ENCODE results near the gene UBQLNL. TPM values are rescaled to one million over a fixed set of nuclear protein-coding genes. Genes with fewer than 3 reads are reported as not detected.

The UBQLNL gene
- total RNA-seq, 3 donors from 2014 or later = 0.32 to 0.49 (median 0.34) TPM

DNA sequence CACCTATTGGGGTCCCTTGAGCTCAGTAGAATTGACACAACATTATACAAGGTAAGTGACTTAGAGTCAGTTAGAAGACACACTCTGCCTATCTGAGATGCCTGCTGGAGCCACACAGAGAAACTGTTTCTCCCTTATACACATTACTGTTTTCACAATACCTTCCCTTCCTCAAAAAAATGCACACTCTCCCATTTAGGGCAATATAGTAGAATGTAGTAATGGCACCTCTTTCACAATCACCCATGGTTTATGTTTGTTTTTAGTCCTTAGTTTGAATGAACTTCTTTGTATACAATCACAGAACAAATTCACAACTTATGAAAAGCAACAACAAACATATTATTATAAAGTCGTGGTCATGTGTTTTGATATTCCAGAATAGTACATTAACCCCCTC, 17.5 kb upstream of the UBQLNL start:
- no peaks in the 10 kb centered on the region for H3K9me3 ChIP-seq
- no peak overlapping the region for H3K4me3 ChIP-seq
- intact Hi-C loops (cut with DNase I, micrococcal nuclease) = no loop called here
- no peaks in the 10 kb centered on the region for H3K36me3 ChIP-seq (ENCODE audit: low read depth)
- DNase-seq (no peak), ATAC-seq (no peak)
- TF ChIP-seq, protein P1, sequence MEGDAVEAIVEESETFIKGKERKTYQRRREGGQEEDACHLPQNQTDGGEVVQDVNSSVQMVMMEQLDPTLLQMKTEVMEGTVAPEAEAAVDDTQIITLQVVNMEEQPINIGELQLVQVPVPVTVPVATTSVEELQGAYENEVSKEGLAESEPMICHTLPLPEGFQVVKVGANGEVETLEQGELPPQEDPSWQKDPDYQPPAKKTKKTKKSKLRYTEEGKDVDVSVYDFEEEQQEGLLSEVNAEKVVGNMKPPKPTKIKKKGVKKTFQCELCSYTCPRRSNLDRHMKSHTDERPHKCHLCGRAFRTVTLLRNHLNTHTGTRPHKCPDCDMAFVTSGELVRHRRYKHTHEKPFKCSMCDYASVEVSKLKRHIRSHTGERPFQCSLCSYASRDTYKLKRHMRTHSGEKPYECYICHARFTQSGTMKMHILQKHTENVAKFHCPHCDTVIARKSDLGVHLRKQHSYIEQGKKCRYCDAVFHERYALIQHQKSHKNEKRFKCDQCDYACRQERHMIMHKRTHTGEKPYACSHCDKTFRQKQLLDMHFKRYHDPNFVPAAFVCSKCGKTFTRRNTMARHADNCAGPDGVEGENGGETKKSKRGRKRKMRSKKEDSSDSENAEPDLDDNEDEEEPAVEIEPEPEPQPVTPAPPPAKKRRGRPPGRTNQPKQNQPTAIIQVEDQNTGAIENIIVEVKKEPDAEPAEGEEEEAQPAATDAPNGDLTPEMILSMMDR (IDR thresholded peaks at IDR 0.05) = no peak
- H3K4me1 ChIP-seq (ENCODE audit: low read depth) = no peaks in the 10 kb centered on the region

DNA sequence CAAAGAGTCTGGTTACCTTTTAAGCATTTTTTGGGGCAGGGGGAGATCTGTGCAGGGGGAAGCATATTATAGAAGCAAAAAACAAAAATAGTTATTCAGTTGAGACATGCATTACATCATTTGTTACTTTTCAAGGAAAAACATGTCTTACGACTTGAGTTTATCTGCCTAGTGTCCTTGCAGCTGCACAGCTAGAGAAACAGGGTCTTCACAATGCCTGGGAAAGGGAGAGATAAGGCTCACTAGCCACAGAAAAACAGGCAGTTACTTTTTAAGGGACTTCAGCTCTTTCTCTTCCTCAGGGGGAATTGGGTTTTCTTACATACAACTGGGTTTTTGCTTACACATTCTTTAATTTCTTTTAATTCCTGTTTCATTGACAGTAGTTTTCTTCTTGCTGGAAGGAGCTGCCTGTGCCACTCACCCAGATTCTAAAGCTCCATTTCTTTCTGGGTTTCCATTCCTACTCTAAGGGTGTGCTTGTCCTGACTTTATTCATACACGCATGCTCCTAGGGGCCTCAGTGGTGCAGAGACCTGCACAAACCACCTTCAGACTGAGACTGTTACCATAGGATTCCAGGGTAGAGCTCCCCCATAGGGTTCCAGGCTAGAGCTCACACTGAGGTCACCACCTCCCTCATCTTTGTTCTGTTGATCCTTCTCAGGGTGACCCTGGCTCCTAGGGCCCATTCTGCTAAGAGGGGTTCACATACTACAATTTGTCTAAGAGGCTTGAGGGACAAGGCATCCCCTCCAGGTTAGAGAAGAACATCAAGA, 14.7 kb upstream of the UBQLNL start:
- TF ChIP-seq, protein P1 (IDR thresholded peaks at IDR 0.05) = no peak
- H3K4me3 ChIP-seq = no peak overlapping the region
- ATAC-seq = no peak
- intact Hi-C loops (cut with DNase I, micrococcal nuclease) = no loop called here
- no peak for DNase-seq
- H3K4me1 ChIP-seq (ENCODE audit: low read depth) = no peaks in the 10 kb centered on the region
- H3K36me3 ChIP-seq (ENCODE audit: low read depth) = no peaks in the 10 kb centered on the region
- no peaks in the 10 kb centered on the region for H3K9me3 ChIP-seq

DNA sequence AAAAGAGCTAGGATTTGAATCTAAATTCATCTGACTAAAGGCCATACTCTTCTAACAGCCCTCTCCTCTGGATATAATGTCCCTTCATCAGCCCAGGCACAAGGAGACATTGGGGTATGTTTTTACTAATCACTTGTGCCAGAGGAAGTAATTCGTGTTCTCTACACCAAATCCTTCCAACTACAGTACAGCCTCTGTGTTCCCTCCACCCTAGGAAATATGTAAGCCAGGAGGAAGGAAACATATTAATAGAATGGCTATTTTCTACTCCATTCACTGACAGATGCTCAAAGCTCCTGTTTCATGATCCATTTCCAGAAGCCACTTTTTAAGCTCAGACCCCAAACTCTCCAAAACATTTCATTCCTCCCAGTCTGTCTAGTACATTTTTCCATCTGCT, 12.0 kb upstream of the UBQLNL start:
- TF ChIP-seq, protein P1 (IDR thresholded peaks at IDR 0.05) = no peak
- H3K4me1 ChIP-seq (ENCODE audit: low read depth) = no peaks in the 10 kb centered on the region
- no peaks in the 10 kb centered on the region for H3K36me3 ChIP-seq (ENCODE audit: low read depth)
- DNase-seq (no peak), ATAC-seq (no peak)
- H3K9me3 ChIP-seq = no peaks in the 10 kb centered on the region
- intact Hi-C loops (cut with DNase I, micrococcal nuclease) = no loop called here
- H3K4me3 ChIP-seq = no peak overlapping the region

DNA sequence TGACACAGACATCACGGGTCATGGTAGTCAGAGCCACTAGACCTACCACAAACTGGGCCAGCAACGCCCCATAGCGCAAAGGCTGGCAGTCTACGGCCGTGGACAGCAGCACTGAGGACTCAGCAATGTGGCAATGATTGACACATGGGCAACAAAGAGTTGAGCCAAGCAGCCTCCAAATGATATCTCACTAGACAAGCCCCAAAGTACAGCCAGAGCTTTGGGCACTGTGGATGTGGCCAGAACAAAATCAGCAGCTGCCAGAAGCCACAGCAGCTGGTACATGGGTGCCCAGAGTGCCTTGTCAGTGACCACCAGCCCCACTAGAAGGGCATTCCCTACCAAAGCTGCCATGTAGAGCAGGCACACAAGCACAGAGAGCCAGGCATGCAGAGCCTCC, 11.2 kb upstream of the UBQLNL start:
- DNase-seq (no peak), ATAC-seq (no peak)
- no peaks in the 10 kb centered on the region for H3K4me1 ChIP-seq (ENCODE audit: low read depth)
- no peaks in the 10 kb centered on the region for H3K36me3 ChIP-seq (ENCODE audit: low read depth)
- TF ChIP-seq, protein P1 (IDR thresholded peaks at IDR 0.05) = no peak
- H3K4me3 ChIP-seq = no peak overlapping the region
- H3K9me3 ChIP-seq = no peaks in the 10 kb centered on the region
- intact Hi-C loops (cut with DNase I, micrococcal nuclease) = no loop called here

DNA sequence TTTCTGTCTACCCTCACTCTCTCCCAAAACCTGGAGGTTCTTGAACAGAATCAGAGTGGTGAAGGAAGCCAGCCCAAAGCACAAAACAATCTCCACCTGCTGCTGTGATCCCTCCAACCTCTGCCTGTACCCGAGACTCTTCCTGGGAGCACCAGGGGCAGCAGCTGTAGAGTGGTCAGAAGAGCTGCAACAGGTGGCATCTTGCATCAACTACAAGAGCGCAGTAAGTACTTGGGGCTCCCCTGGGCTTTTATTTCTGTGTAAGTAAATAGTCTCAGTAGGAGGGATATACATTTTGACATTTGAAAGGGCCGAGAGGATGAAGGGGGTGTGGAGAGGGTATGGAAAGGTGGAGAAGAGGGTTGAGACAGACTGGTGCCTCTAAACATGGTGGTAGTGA, 8.3 kb upstream of the UBQLNL start:
- H3K4me1 ChIP-seq (ENCODE audit: low read depth) = no peaks in the 10 kb centered on the region

More for the DNA sequence above, 8.3 kb upstream of the UBQLNL start:
- Histone ChIP-seq H3K4me3 (no peak overlapping the region), H3K36me3 (ENCODE audit: low read depth) (no peaks in the 10 kb centered on the region), H3K9me3 (no peaks in the 10 kb centered on the region)
- ATAC-seq (no peak), DNase-seq (no peak)
- TF ChIP-seq, protein P1 (IDR thresholded peaks at IDR 0.05) = no peak
- intact Hi-C loops (cut with DNase I, micrococcal nuclease) = no loop called here

All from mucosa of descending colon (tissue), 3 donors.